ENCODE results near the gene XYLT1.

Gene XYLT1

DNA sequence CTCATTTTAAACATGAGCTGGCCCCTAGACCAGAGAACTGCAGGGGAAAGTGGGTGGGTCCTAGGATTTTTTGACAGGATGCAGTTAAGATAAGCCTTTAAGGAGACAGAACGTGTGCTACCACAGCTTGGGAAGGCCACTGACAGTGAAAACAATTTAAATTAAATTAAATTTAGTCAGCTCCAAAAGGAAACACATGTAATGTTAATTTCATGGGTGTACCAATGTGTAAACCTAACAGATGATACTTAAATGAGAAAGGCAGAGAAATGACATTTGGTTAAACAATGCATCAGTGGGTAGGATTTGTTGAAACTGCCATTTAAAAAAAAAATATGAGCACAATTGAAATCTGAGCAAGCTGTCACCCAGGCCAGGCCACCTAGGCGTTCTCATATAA, 250.8 kb downstream of the XYLT1 start:
- DNase-seq = no peak

DNA sequence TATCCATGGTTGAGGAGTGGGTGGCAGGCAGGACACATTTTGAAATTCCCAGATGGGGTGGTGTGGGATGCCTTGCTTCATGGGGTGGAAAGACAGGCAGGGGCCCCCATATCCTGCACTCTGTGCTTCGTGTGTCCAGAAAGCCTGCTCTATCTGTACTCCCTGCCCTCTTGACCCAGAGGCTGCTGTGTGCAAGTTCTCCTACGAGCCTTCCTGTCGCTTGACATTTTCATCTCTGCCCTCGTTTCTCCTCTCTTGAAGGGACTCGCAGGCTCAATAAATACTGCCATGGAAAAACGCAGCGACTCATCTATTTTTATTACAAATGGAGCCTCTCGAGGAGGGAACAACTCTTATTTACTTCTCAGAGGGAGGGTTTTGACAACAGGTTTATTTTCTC, 254.8 kb downstream of the XYLT1 start:
- DNase-seq = no peak

DNA sequence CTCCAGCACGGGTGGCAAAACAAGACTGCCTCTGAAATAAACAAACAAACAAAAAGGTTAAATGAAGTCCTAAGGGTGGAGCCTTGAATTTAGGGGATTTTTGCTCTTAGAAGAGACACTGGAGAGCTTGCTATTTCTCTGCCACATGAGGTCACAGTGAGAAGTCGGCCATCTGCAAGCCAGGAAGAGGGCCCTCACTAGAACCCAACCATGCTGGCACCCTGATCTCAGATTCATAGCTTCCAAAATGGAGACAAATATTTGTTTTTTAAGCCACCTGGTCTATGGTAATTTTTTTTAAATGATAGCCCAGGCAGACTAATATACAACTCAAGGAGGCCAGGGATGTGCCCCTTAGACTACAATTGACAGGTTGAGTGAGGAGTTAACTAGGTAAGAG, 255.5 kb downstream of the XYLT1 start:
- no peak for DNase-seq

DNA sequence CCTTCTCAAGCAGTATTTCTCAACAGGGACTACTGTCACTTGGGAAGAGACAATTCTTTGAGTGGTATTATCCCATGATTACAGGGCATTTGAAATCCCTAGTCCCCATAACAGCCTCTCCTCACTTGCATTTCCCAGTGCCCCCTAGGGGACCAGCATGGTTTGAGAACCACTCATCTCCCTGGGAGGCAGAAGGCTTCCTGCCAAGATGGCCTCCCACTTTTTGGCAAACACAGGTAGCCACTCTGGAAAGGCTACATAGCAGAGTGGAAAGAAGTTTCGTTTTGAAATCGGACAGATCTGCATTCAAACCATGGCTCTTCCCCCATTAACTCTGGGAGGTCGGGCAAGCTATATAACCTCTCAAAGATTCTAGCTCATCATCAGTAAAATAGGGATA, 256.8 kb downstream of the XYLT1 start:
- no peak for DNase-seq

DNA sequence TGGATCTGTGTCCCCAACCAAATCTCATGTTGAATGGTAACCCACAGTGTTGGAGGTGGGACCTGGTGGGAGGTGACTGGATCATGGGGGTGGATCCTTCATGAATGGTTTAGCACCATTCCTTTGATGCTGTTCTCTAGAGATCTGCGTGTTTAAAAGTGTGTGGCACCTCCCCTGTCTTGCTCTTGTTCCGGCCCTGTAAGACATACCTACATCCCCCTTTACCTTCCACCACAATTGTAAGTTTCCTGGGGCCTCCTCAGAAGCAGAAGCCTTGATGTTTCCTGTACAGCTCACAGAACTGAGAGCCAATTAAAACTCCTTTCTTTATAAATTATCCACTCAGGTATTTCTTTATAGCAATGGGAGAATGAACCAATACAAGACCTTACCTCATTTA, 257.7 kb downstream of the XYLT1 start:
- DNase-seq = no peak

DNA sequence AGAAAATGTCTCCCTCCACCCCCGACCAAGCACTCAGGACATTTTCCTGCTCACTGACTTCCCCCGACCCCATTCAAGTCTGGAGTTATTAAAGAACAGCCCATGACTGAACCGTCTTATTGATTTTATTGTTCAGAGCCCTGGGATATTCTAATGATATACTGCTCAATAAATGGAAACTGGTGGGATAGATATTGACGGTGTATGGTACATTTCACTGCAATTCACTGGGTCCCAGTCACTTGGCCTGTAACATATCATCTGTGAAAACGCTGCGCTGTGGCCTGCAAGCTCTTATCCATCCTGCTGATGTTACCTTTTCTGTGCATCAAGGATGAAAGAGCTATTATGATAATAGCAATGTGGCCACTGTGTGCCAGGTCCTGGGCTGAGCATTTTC, 258.2 kb downstream of the XYLT1 start:
- DNase-seq = no peak

DNA sequence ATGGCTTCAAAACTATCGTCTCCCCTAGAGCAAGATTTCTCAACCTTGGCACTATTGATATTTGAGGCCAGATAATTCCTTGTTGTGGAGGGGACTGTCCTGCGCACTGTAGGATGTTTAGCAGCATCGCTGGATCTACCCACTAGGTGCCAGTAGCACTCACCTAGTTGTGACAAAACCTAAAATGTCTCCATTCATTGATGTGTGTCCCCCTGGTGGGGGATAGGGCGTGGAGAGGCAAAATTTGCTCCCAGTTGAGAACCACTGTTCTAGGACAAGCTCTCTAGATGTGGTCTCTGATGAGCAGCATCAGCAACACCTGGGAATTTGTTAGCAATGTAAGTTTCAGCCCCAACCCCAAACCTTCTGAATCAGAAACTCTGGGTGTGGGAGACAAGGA, 259.0 kb downstream of the XYLT1 start:
- DNase-seq = peak in 1 of 2 experiments; percentile 1

DNA sequence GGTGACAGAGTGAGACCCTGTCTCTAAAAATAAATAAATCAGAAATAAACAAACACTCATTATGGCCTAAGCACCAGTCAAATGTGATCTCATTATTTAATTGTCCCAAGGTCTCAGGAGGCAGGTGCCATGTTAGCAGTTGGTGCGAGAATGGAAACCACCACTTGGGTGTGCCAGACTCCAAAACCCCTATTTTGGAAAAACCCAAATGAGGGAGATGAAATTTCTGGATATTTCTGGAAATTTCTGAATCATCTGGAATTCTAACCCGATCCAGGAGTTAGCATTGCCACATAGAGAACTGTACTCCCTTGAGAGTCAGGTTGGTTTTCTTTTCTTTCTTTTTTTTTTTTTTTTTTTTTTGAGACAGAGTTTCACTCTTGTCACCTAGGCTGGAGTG, 264.0 kb downstream of the XYLT1 start:
- no peak for DNase-seq

DNA sequence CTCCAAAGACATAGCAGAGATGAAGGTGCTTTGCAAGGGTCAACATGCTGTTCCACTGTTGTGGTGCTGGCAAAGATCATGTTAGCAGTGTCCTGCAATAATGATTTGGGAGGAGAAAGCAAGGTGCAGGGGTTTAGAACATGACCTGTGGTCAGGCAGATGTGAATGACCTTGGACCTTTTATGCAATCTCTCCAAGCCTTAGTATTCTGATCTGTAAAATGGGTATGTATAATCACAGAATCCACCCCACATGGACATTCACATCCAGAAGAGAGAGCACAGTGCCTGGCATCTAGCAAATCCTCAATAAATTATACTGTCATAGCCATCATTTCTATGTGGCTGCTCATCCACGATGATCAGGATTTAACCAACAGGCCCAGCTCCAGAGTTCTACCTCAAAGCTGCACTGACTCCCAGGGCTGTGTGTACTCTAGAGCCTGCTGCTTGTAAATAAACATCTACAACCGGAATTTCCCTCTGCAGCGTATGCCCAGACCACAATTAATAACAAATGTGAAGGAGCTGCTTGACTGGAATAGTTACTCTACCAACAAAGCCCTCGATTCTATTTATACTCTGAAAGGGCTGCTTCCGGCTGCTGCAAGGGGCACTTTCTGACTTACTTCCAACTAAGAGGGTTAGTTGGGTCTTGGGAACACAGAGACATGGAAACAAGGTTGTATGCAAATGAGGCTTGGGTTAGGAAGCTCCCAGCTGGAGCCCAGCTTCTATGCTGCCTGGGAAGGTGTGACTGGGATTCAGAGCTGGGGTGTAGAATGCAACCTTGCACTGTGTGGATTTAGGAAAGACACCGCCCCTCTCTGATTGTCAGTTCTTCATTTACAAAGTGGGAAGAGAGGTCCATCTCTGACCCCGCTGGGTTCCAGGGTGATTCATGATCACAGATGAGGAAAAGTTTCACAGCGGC, 265.2 kb downstream of the XYLT1 start:
- DNase-seq = no peak

DNA sequence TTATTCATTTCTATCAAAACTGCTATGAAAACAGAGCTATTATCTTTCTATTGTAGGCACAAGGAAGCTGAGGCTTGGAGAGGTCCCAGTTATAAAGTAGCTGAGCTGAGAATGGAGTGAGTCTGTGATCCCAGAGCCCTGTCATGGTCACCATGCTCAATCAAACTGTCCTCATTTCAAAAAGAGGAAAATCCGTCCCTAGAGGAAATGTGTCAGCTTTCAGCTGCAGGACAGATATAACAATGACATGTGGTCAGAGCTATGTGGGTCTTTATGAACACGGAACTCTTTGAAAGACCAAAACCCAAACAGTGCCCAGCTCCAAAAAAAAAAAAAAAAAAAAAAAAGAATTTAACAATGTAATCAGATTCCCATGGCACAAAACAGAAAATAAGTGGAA, 266.1 kb downstream of the XYLT1 start:
- no peak for DNase-seq

DNA sequence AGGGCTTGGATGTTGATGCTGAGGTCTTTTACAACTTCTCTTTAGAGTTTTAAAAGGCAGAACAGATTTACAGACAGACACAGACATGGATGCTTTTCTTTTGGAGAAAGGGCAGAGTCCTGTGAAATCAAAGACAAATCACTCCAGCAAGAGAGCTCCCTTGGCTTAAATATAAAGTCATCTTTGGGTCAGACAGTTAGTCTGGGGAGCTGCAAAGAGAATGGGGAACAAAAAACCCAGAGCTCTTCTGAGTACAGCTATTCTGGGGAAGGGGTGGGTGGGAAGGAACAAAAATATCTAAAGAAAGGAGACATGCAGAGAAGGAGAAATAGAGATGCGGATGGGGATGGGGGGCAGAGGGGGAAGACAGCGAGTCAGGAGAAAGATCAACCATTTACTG, 266.6 kb downstream of the XYLT1 start:
- DNase-seq = no peak

DNA sequence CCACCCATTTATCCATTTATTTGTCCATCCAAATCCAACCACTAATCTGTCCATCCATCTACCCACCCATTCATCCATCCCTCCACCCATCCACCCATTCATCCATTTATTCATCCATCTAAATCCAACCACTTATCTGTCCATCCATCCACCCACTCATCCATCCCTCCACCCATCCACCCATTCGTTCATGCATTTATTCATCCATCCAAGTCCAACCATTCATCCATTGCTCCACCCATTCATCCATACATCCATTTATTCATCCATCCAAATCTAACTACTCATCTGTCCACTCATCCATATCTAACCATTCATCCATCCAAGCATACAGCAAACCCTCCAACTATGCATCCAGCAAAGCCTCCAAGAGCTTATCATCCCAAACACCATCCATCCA, 267.3 kb downstream of the XYLT1 start:
- DNase-seq = no peak

DNA sequence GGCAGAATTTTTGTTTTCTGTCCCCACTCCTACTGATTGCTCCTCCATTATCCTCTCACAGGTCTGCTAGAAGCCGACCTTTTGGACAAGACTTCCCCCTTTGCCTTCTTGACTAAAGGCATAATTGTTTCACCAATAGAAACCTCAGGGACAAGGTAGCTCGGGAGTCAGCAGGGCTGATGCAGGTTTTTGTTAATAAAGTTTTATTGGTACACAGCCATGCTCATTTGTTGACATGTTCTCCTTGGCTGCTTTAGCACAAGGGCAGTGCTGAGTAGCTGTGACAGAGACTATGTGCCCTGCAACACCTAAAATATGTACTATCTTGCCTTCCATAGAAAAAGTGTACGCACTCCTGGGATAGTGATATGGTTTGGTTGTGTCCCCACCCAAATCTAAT, 271.6 kb downstream of the XYLT1 start:
- no peak for DNase-seq

DNA sequence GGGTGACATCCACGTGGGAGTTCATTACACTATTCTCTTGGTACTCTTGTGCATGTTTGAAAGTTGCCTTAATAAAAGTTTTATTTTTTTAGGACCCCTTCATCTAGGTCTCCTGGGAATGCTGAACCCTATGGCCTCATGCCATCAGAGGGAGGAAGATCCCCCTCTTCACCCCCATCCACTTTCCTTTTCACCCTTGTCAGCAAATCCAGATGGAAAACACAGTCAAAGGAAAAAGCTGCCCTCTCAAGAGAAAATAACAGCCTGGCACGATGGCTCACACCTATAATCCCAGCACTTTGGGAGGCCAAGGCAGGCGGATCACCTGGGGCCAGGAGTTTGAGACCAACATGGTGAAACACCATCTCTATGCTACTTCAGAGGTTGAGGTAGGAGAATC, 274.2 kb downstream of the XYLT1 start:
- DNase-seq = no peak

DNA sequence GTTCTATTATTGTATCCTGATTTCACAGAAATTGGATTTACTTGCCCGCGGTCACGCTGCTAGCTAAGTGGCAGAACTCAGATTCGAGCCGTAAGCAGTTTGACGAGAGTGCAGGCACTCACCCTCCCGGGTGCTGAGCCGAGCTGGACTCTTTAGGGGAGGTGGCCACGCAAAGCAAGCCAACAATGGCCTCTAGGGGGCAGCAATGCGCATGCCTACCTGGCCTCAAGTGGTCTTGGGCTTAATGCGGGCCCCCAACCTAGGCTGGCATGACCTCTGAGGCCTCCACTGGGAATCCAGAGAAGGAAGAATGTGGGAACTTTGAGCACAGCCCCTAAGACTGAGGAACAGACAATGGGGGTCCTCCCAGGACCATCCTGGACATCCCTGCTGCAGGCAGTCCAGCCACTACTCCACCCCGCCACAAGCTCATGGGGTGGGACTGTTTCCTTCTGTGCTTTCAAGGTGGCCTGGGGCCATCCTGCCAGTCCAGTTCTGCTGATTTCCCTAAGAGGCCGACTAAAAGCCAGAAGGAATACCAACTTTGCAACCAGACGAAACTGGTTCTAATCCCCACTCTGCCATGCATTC, 276.5 kb downstream of the XYLT1 start:
- peak in 1 of 2 experiments; percentile 0 for DNase-seq

DNA sequence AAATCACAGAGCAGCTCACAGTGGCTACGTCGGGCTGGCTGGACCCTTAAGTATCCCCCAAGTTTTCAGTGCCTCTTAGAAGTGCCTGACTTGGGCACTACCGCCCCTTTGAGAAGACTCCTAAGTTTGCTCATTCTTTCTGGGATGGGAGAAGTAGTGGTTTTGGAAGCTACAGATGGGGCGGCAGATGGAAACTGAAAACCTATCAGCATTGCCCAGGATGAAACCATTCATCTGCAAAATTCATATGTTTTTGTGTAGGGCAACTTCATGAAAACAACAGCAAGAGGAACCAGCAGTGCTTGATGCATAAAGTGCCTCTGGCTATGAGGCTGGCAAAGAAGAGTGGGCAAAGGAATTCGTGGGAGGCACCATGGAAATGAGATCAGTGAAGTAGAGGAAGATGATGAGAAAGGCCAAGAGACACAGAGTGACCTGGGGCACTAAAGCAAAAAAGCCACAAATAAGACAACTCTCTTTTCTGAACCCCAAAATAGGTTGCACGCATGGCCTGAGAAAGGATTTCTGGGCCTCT, 277.1 kb downstream of the XYLT1 start:
- DNase-seq = no peak

DNA sequence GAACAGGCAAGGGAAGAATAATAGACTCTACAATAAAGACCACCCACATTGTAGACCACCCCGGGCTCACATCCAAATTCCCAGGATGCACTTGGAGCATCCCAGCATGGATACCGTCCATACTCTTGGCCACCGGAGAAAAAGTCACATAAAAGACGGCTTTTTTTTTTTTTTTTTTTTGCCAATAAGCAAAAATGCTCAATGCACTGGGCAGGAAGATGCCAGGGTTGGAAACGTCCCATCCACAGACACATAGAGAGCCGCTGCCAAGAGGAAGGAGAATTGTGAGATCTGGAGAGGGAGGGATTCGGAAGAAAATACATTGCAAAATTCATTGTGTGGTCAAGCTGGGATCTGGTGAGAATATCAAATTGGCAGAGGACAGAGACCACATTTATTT, 286.7 kb downstream of the XYLT1 start:
- no peak for DNase-seq

DNA sequence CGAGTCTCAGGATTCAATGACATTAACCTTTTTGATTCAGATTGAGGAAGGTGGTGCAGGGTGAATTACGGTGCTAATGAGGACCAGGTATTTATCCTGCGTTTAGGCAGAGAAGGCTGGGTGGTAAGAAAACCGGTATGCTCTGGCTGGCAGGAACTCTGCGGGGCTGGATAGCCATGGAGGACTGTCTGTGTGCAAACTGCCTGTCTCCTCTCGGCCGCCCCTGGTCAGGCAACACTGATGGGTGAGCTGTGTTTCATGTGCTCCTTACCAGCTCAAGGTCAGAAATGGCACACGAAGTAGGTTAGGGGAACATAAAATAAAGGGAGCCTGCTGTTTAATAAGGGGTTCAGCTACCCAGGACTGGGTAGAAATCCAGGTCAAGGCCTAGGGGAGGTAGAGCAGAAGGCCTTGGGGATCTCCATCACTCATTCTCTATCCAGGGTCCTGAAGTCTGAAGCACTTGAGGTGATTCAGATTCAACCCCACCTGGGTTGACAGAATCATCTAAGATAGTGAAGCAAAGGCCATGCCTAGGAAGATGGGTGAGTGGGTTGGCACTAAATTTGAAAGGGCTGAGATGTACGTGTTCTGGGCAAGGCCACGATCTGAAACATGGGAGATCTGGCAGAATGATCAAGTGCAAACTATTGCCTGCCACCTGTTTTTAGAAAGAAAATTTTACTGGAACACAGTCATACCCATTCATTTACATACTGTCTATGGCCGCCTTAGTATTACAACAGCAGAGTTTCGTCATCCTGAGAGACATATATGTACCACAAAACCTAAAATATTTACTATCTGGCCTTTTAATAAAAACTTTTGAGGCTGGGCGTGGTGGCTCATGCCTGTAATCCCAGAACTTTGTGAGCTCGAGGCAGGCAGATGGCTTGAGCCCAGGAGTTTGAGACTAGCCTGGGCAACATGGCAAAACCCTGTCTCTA, 292.5 kb downstream of the XYLT1 start:
- no peak for DNase-seq

DNA sequence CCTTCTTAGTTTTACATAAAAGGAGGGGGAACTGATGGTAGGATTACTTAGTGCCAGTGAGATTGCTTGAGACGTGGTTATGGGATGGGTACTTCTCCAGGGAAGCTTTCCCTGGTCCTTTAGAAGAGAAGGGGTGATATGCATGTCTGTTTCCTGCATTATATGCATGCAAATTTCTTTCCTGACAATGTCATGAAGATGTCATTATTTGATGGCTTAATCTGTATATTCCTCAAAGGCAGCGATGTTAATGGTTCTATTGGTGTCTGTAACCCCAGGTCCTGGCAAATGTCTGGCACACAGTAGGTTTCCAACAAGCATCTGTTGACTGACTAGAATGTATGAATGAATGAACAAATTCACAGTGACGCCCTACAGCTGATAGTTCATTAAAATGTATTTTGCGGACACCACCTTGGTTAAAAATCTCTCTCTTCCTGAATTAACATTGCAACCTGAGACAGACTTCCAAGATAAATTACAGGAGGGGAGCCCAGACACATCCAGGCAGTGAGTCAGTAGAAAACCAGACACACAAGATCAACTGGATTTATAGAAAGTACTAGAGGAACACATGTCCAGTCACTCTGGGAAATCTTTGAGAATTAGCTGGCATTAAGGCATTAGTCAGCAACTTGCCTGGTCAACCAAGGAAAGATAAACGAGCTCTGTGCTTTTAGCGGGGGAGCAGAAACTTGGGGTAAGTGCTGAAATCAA, 293.4 kb downstream of the XYLT1 start:
- no peak for DNase-seq

DNA sequence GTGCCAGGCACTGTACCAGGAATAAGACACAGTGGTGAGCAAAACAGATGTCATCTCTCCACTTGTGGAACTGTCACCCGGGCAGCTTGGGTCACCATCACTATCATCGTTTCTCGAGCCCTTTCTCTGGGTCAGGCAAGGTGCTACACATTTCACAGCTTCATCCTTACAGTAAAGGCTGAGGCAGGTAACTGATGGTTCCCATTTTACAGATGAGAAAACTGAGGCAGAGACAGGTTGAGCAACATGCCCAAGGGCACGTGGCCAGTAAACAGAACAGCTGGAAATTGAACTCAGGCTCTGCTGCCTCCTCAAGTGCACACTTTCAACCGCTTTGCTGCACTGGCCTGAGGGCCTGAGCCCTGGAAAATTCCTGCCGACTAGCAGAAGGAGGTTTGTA, 294.6 kb downstream of the XYLT1 start:
- no peak for DNase-seq

DNA sequence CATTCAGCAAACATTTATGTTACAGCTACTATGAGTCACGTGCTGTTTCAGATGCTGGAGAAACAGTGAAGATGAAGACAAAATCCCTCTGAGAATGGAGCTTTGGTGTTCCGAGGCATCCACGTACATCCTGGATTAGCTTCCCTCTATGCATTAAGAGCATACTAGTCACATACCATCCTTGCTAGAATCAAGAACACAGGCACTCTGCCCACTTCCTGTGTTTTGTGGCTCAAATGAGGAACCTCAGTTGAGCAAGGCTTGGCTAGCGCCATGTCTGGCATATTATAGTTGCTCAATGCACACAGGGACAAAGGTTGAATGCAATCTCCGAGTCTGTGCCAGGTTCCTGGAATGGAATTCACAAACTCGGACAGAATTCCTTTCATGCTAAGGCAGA, 297.5 kb downstream of the XYLT1 start:
- peak; percentile 62 to 74 for DNase-seq
